HG02759 (cell line): ENCODE measurements around the gene GPR153.

Experiments
- ATAC-seq: cut with Tn5 transposase; IDR thresholded peaks from one replicate; pipeline ENCODE4 v1.9.1; 2021; ENCODE audit warnings: mild to moderate bottlenecking, moderate library complexity; ENCODE audit not compliant: unreplicated experiment

GPR153 gene

GRCh38 chr1:6251233-6251632 is 9.7 kb downstream of the GPR153 start:
- no peak for ATAC-seq

- no peak for ATAC-seq
These were observed 10.9 kb downstream of the GPR153 start for GRCh38 chr1:6249739-6250689.

- ATAC-seq, result no peak
These were observed 11.8 kb downstream of the GPR153 start for GRCh38 chr1:6248932-6249738.

GRCh38 chr1:6248161-6248776 is 12.6 kb downstream of the GPR153 start:
- no peak for ATAC-seq

- no peak for ATAC-seq
These were observed 13.2 kb downstream of the GPR153 start for GRCh38 chr1:6247651-6248050.

- no peak for ATAC-seq
These were observed 14.1 kb downstream of the GPR153 start for GRCh38 chr1:6246497-6247467.

- ATAC-seq, result no peak
These were observed 14.9 kb downstream of the GPR153 start for GRCh38 chr1:6245869-6246496.

- peak; percentile 58 for ATAC-seq
These were observed 15.6 kb downstream of the GPR153 start for GRCh38 chr1:6245086-6245868.

GRCh38 chr1:6244401-6245049 is 16.4 kb downstream of the GPR153 start:
- no peak for ATAC-seq

- no peak for ATAC-seq
These were observed 16.9 kb downstream of the GPR153 start, which contains the start of gene HES3 for GRCh38 chr1:6243993-6244392. HES3 (plus strand) TSS chr1:6244179; CDS start chr1:6244366, 187 bp downstream.

- no peak for ATAC-seq
These were observed 17.7 kb downstream of the GPR153 start for GRCh38 chr1:6243053-6243834.

- no peak for ATAC-seq
These were observed 18.8 kb downstream of the GPR153 start for GRCh38 chr1:6241887-6242740.

GRCh38 chr1:6241107-6241886 is 19.6 kb downstream of the GPR153 start:
- no peak for ATAC-seq

GRCh38 chr1:6239950-6240768 is 20.7 kb downstream of the GPR153 start:
- no peak for ATAC-seq

- ATAC-seq, result no peak
These were observed 21.6 kb downstream of the GPR153 start for GRCh38 chr1:6239213-6239752.
